Pancreas (tissue), 10 donors: Measurements from ENCODE around the gene FAIM2. TPM values are rescaled to one million over a fixed set of nuclear protein-coding genes. Genes with fewer than 3 reads are reported as not detected.
"Not testable (repeated sequence)": the region's sequence is repeated elsewhere in the genome, so short reads cannot be mapped to it uniquely, and the experiment has no call there.

Experiments used
- ATAC-seq, 4 donors: fragments of 200-7000 bp; cut with Tn5 transposase; one replicate each; pipeline versions ENCODE4 v1.8.0 to v1.9.1; 2020; ENCODE audit warnings: mild to moderate bottlenecking in 4 of 4, moderate library complexity in 4 of 4
- DNase-seq, 6 donors: peaks; one replicate each; pipeline ENCODE4 v3.0.0-alpha.2; 2020
- FAIRE-seq: peaks from 2 replicates; lab custom pipeline; 2012; peaks lifted over from hg19 to GRCh38; lab: Jason Lieb, UNC
- H3K27ac ChIP-seq, 4 donors: fragments of 200-600 bp; sonication (generic); 1 replicate in 3 of 4; 2 replicates in 1 of 4; pipeline versions ENCODE4 v1.5.0 to v1.8.0; 2020
- H3K27me3 ChIP-seq, 4 donors: fragments of 200-600 bp; one replicate each; pipeline ENCODE4 v1.8.0; 2021
- H3K36me3 ChIP-seq, 3 donors: fragments of 200-600 bp; sonication (generic) in 1 of 3; one replicate each; pipeline versions ENCODE4 v1.5.0 to v1.8.0; 2020 to 2021
- H3K4me1 ChIP-seq, 3 donors: fragments of 200-600 bp; one replicate each; pipeline ENCODE4 v1.8.0; 2021
- H3K4me3 ChIP-seq, 4 donors: fragments of 200-600 bp; sonication (generic) in 2 of 4; one replicate each; pipeline versions ENCODE4 v1.5.0 to v1.8.0; 2020 to 2021
- H3K9me3 ChIP-seq, 4 donors: fragments of 200-600 bp; one replicate each; pipeline ENCODE4 v1.8.0; 2021
- CTCF ChIP-seq, 4 donors: fragments of 200-600 bp; sonication (generic) in 3 of 4; IDR thresholded peaks; one replicate each; pipeline versions ENCODE4 v1.5.0 to v1.8.0; 2021; ENCODE audit warnings: antibody characterized with exemption in 4 of 4
- WGBS, 2 donors: extraction: QIAGEN DNeasy Blood & Tissue Kit; methylation state at CpG; one replicate each; pipeline ENCODE4 v1.1.7; 2013; 5-methylcytosine and 5-hydroxymethylcytosine counted together
- intact Hi-C, 3 donors: fragments of 100-400 bp; cut with DNase I; formaldehyde crosslinking; loops; one replicate each; pipeline versions ENCODE4 v1.11.1 to v1.14.2; 2022
- polyA plus RNA-seq, 2 donors: library from polyadenylated mRNA; stranded (reverse); fragments of 200-250 nt; gene quantifications; one replicate each; pipeline ENCODE4 v1.2.3, GENCODE V29; 2013
- total RNA-seq, 6 donors: library from RNA; stranded (reverse); fragmentation: NEBNext Ultra II Directional in 4 of 6; extraction: Animal tissue kit (Norgen Biotek cat#: 25700) in 4 of 6; gene quantifications; one replicate each; pipeline versions ENCODE4 v1.2.1 to v1.2.4, GENCODE V29; 2021 to 2023
- donor health status: healthy with polysubstance abuse.
- donor health status: DM: no; HTN: no; CAD: no; lungs with moderate emphysema.
- donor health status: DM: no; HTN: no; CAD: no.
- donor health status: control.
- donor health status: control.
- donor health status: Bipolar disorder and iron deficiency.
- donor health status: DM: yes; HTN: yes; CAD: no.
- donor health status: DM: no; HTN: no; CAD: no.
- donor health status: DM: no; HTN: no; CAD: no.
- donor health status: DM: yes; HTN: yes; CAD: no.

The FAIM2 gene
- total and polyA plus RNA-seq, 8 donors: 0.14 to 2.1 (median 0.56) TPM

GRCh38 chr12:49873361-49873934 lies 30.3 kb downstream of the FAIM2 start:
- no peak for DNase-seq
- H3K4me1 ChIP-seq: peaks cover 0 to 6% (median 0%) of the 10 kb centered on the region in 3 donors
- no peaks in the 10 kb centered on the region for H3K9me3 ChIP-seq
- H3K36me3 ChIP-seq: no peaks in the 10 kb centered on the region
- FAIRE-seq: no peak
- intact Hi-C loops: no loop called here
- no peaks in the 10 kb centered on the region for H3K27me3 ChIP-seq
- ATAC-seq: no peak
- no peak overlapping the region for H3K27ac ChIP-seq
- TF ChIP-seq CTCF (IDR thresholded peaks at IDR 0.05): no peak
- no peak overlapping the region for H3K4me3 ChIP-seq
- 73 to 74% methylated on average over 3 of the region's 3 CpGs for WGBS, 2 donors

- ATAC-seq: no peak
- no peak overlapping the region for H3K27ac ChIP-seq
- DNase-seq: peak in 1 of 6 donors; percentile 30
- no peak for FAIRE-seq
- H3K9me3 ChIP-seq: no peaks in the 10 kb centered on the region
- 70 to 82% methylated on average over 6 of the region's 6 CpGs for WGBS, 2 donors
- intact Hi-C loops: no loop called here
- no peak for TF ChIP-seq CTCF (IDR thresholded peaks at IDR 0.05)
- H3K4me1 ChIP-seq: peaks cover 0 to 7% (median under 1%) of the 10 kb centered on the region in 3 donors
- no peak overlapping the region for H3K4me3 ChIP-seq
- no peaks in the 10 kb centered on the region for H3K36me3 ChIP-seq
- H3K27me3 ChIP-seq: no peaks in the 10 kb centered on the region
Observed at GRCh38 chr12:49872781-49873181, 30.9 kb downstream of the FAIM2 start.

GRCh38 chr12:49872381-49872780 lies 31.3 kb downstream of the FAIM2 start:
- peak in 1 of 6 donors; percentile 24 for DNase-seq
- Histone ChIP-seq H3K4me3 (no peak overlapping the region), H3K9me3 (no peaks in the 10 kb centered on the region), H3K27me3 (no peaks in the 10 kb centered on the region), H3K36me3 (no peaks in the 10 kb centered on the region), H3K27ac (no peak overlapping the region), H3K4me1 (peaks cover 3 to 11% (median 3%) of the 10 kb centered on the region in 3 donors)
- 83 to 85% methylated on average over 5 of the region's 5 CpGs for whole genome bisulfite sequencing, 2 donors
- no peak for FAIRE-seq
- intact Hi-C loops: no loop called here
- no peak for ATAC-seq
- TF ChIP-seq CTCF (IDR thresholded peaks at IDR 0.05): no peak

GRCh38 chr12:49871811-49872251 lies 31.9 kb downstream of the FAIM2 start:
- intact Hi-C loops, H3K9me3 ChIP-seq, H3K27ac ChIP-seq, H3K36me3 ChIP-seq, H3K27me3 ChIP-seq, FAIRE-seq, DNase-seq, ATAC-seq, H3K4me3 ChIP-seq: not testable (repeated sequence)
- WGBS, 2 donors: 84 to 89% methylated on average over 8 of the region's 8 CpGs
- peaks cover 3 to 12% (median 5%) of the 10 kb centered on the region in 3 donors for H3K4me1 ChIP-seq

- no peak overlapping the region for H3K4me3 ChIP-seq
- H3K36me3 ChIP-seq: no peaks in the 10 kb centered on the region
- 76 to 82% methylated on average over 4 of the region's 4 CpGs for WGBS, 2 donors
- ATAC-seq: no peak
- no peaks in the 10 kb centered on the region for H3K27me3 ChIP-seq
- peaks cover 3 to 12% (median 5%) of the 10 kb centered on the region in 3 donors for H3K4me1 ChIP-seq
- no peak for FAIRE-seq
- intact Hi-C loops: no loop called here
- TF ChIP-seq CTCF (IDR thresholded peaks at IDR 0.05): no peak
- H3K9me3 ChIP-seq: no peaks in the 10 kb centered on the region
- DNase-seq: peak in 1 of 6 donors; percentile 12
- no peak overlapping the region for H3K27ac ChIP-seq
Observed at GRCh38 chr12:49871263-49871561, 32.5 kb downstream of the FAIM2 start.
